HG02678 (cell line): ENCODE results near the gene CLDN9.
A peak's percentile ranks its signal among the peaks of the same experiment; 100 is the strongest.

Experiments
- ATAC-seq: cut with Tn5 transposase; IDR thresholded peaks from one replicate; pipeline ENCODE4 v1.9.1; 2021; ENCODE audit warnings: mild to moderate bottlenecking, moderate library complexity; ENCODE audit not compliant: unreplicated experiment

The CLDN9 gene

DNA sequence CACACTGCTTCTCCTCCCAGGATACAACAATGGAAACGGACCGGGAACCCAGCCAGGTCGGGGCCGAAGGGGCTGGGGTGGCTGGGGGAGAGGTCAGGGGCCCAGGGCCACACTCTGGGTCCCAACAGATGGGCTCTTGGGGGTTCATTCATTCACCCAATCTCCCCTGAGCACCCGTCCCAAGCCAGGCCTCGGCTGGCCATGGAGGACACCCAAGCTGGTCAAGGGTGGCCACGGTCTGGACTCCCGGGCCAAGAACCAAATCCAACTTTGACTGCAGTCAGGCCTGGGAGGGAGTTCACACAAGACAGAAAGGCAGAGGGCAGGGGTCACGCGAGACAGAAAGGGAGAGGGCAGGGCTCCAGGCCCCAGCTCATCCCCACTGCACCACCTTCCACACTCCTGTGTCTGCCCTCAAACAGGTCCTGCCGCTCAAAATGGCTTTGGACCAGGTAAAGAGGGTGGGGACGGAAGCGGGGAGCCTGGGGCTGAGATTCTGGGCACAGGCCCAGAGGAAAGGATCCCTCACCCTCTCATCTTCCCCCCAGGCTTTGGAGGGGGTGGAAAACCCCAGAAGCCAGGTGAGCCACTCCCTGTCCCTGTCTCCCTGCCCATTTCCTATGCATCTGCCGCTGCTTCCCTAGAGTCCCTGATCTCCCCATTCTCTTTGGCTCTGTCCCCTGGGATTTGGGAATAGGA, 20.2 kb upstream of the CLDN9 start:
- ATAC-seq: no peak

DNA sequence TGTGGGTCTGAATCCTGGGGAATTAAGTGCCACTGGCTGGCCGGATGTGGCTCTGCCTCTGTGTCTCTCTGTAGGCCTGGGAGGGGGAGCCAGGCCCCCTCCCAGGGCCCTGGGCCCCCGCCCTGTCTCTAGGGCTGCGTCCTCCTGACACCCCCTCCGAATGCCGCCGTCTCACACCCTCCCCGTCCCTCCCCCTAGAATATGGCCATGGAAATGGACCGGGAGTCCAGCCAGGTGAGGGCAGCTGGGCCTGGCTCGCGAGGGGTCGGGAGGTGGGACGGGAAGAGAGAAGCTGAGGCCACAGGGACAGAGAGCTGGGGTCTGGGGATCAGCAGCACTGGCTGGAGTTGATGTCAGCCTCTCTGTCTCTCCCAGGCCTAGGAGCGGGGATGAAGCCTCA, 16.4 kb upstream of the CLDN9 start:
- no peak for ATAC-seq

DNA sequence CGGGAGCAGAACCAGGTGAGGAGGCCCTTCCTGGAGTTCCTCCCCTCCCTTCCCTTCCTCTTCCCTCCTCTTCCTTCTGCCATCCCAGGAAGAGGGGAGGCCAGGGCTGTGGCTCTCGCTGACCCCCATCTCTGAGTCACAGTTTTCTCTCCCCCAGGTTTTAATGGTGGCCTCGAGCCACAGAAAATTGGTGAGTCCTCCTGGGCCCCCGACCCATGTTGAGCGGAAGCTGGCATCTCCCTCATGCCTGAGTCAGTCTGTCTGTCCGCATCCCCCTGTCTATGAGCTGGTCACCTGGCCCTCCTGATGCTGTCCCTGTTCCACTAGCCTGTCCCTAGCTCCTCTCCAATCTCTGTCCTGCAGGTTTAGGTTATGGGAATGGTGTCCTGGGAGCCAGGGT, 12.8 kb upstream of the CLDN9 start:
- no peak for ATAC-seq

DNA sequence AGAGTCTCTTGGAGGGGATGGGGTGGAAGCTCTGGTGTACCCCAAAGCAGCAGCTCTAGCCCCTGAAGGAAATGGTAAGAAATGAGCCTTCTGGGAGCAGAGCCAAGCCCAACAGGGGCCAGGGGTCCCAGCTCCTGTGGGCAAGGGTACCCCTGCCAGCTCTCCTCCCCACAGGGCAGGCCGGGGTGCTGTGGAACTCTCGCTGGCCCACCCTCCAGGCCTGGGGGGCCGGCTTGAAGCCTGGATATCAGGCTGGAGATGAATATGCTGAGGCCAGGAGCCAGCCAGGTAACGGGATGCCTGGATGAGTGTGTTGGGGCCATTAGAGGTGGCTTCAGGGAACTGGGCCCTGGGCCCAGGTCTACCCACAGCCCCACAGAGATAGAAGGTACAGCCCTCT, 12.2 kb upstream of the CLDN9 start:
- ATAC-seq: no peak

DNA sequence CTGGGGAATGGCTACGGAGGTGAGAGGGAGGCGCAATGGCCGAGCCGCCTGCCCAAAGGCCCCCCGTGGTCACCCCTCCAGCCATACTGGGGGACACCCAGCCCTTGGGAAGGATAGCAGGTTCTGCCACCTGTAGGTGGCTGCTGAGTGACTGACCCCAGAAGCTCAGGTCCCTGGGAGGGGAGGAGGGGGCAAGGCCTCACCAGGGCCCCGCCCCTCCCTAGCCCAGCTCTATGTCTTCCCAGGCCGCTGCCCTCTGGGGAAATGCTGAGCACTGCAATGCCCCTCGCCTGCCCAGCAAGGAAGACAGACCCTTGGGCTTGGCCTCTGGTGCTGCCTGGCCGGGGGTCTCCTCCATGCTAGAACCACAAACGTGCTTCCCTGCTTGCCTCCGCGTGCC, 11.4 kb upstream of the CLDN9 start:
- ATAC-seq: no peak

DNA sequence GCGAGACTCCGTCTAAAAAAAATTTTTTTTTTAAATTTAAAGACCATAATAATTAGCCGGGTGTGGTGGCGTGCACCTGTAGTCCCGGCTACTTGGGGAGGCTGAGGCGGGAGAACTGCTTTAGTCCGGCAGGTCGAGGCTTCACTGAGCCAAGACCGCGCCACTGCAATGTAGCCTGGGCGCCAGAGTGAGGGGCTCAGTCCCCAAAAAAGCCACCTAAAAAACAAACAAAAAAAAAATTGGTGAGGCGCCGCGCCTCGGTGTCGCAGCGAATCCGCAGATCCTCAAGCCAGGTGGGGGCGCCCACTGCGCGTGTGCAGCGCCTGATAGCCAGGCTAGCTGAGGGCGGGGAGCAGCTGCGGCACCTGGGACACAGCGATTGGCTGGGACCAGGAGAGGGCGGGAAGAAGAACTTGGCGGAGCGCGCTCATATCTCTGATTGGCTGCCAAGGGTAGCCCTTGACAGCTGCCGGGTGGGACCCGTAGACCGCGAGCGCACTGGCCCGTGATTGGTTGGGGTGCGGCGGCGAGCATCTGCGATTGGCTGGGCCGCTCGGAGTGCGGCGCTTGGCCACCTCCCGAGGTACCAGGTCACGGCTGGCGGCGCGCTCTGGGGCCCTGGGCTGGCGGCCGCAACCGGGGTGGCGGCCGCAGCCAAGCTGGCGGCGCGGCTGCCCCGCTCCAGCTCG, 9.0 kb upstream of the CLDN9 start:
- peak; percentile 92 for ATAC-seq

DNA sequence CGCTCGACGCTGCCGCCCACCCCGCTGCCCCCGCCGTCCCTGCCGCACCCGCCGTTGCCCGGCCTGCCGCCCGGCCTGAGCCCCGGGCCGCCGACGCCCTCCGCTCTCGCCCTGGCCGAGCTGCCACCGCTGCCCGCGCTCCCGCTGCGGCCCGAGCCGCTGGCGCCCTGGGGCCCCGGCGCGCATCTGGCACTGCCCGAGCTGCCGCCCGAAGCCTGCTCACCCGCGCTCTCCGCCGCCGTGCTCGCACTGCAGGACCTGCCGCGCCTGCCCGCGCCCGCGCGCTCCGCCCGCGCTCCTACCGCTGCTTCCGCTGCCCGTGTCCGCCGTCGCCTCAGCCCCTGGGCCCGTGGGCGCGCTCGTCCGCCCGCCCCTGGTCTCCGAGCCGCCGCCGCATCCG, 8.4 kb upstream of the CLDN9 start:
- no peak for ATAC-seq

DNA sequence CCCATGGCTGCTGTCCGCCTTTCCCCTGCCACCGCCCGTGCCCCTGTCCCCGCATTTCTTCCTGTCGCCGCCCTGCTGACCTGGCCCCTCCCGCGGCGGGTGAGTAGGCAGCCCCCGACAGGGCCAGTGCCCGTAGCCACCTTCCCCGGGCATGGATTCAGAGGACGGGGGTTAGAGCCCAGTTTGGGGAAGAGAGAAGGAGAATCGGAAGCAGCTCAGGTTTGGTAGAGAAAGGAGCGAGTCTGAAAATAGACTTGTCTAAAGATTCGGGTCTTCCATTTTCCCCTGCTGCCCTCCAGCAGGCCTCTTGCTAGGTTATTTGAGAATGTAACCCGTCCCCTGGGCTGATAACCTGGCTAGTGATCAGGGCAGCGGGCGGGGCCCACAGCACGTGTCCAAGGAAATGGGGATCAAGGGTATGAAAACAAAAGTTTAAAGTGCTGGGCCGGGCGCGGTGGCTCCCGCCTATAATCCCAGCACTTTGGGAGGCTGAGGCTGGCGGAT, 7.9 kb upstream of the CLDN9 start:
- ATAC-seq: peak; percentile 5

DNA sequence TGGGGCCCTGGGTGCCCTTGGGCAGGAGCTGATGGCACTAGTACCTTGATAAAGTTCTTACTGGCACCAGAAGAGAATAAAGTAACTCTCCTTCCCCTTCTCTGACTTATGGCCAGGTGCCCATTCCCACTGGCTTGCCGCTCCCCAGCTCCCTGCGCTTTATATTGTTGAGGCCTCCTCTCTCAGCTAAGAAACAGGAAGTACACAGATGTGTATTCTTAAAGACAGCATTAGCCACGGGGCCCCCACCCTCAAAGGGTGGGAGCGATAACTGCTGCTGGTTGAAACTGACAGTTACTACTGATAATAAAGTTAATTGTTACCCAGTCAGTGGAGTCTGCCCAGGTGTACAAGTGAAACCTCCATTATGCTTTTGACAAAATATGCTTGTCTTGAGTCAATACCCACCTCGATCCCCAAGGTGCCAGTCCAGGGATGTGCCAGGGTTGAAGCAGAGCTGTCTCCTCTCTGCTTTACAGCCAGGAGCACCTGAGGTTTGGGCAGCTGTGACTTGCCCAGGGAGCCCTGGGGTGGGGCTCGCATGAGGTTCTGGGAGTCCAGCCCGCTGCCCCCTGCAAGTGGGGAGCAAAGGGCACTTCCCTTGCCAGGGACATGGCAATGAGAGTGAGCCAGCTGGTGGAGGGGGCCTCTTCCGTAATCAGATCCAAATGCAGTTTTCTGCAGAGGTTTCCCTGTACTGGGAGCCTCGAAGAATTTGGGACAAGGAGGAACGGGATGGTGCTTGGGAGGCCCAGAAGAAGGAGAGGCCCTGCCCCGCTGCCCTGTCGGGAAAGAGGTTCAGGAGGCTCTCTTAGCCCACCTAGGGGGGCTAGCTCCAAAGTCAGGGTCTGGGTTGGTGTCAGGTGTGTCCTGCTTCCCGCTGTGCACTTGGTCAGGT, 5.4 kb upstream of the CLDN9 start:
- no peak for ATAC-seq

DNA sequence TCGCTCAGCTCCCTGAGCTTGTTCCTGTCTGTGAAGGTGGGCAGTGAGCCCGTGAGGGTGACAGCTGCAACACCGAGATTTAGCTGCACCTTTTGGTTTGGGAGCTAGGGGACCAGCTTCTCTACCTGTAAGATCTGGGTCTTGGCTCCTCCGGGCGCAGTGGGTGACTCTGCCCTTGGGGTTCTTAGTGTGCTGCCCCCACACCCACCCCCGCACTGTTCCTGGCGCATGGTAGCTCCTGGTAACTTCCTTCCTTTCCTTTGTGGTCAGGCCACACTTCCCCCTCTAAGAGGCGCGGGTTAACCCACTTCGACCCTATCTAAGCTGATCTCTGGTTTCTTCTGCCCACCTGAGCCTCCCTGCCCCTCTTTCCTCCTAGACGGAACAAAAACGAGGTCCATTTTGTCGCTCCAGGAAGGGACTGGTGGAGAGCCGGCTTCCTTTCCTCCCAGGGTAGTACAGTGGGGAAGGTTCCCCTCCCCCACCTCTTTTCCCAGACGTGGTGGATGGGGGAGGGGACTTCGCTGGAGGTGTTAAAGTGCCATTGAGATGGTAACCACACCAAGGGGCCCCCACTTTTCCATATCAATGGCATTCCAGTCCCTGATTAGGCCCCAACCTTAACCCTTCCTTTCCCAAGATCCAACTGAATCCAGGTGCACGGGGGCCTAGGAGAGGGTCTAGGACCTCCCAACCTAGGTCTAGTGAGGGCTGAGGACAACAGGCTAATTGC, 4.6 kb upstream of the CLDN9 start:
- no peak for ATAC-seq

DNA sequence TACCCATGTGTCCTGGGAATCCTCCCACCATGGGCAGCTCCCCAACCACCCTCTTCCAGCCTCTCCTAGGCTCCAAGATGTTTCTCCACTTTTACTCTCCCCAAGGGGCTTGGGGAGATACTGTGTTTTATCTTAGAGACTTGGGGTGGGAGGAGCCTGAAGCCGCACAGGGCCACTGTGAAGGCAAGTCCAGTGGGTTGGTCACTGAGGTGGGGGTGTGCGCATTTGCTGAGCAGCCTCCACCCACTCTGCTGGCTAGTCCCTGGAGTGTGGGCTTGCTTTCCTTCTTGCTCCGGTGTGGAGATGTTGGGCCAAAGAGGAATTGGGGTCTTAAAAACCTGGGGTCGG, 4.1 kb upstream of the CLDN9 start:
- no peak for ATAC-seq

DNA sequence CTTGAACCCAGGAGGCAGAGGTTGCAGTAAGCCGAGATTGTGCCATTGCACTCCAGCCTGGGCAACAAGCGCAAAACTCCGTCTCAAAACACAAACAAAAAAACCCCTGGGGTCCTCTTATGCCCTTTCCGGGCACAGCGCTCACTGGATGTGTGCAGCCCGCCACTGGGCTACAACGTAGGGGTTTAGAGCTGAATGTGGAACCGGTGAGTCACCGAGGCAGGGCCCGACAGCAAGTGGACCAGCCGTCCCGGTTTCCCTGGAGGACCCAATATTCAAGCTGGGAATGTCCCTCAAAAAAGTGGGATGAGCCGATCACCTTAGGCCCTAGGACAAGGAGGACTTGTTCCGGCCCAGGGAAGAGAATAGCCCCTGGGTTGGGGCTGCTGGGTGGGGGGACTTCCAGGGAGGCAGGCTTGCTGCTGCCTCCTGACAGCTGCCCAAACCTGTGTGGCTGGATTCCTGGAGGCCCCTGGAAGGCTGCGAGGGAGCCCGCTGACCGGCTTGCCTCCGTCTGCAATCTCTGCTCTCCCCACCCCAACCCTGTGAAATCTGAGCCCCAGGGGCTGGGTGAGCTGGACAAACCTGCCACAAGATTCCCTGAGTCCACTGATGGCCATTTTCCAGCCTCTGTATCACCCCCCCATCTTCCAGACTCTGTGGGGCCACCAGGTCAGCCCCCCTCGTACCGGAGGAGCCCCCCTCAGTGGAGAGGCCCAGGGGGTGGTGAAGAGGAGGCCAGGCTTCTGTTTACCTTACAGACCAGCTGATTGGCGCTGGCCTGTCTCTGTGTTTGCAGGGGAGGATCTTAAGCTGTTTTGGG, 2.9 kb upstream of the CLDN9 start:
- ATAC-seq: no peak

DNA sequence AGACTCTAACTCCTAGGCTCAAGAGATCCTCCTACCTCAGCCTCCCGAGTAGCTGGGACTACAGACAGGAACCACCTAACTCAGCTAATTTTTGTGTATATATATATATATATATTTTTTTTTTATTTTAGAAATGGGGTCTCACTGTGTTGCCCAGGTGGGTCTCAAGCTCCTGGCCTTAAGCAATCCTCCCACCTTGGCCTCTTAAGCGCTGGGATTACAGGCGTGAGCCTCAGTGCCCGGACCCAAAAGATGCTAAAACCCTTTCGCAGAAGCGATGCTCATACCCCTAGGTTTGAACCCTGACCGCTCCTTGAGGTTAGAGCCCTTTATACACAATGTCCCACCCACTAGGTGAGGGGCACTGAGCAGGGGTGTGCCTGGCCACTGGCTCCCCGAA, 2.2 kb upstream of the CLDN9 start:
- no peak for ATAC-seq

DNA sequence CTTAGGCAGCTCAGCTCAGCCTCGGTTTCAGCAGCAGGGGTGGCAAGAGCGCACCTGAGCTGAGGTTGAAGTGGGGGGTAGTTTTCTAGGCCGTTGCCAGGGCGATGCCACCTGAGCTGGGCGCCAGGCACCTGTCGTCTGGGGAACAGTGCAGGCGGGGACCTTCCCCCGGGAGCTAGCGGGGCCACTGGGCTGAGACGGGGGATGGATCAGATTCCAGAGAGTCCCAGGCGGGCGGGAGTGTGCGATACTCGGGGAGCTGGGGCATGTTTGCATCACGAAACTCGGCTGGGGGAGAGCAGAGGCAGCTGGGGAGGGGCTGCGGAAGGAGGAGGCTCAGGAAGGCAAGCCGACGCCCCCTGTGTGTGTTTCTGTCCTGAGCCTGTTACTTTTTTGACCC, 477 bp upstream of the CLDN9 start:
- ATAC-seq: no peak

DNA sequence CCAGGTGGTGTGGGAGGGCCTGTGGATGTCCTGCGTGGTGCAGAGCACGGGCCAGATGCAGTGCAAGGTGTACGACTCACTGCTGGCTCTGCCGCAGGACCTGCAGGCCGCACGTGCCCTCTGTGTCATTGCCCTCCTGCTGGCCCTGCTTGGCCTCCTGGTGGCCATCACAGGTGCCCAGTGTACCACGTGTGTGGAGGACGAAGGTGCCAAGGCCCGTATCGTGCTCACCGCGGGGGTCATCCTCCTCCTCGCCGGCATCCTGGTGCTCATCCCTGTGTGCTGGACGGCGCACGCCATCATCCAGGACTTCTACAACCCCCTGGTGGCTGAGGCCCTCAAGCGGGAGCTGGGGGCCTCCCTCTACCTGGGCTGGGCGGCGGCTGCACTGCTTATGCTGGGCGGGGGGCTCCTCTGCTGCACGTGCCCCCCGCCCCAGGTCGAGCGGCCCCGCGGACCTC, 798 bp downstream of the CLDN9 start:
- no peak for ATAC-seq

DNA sequence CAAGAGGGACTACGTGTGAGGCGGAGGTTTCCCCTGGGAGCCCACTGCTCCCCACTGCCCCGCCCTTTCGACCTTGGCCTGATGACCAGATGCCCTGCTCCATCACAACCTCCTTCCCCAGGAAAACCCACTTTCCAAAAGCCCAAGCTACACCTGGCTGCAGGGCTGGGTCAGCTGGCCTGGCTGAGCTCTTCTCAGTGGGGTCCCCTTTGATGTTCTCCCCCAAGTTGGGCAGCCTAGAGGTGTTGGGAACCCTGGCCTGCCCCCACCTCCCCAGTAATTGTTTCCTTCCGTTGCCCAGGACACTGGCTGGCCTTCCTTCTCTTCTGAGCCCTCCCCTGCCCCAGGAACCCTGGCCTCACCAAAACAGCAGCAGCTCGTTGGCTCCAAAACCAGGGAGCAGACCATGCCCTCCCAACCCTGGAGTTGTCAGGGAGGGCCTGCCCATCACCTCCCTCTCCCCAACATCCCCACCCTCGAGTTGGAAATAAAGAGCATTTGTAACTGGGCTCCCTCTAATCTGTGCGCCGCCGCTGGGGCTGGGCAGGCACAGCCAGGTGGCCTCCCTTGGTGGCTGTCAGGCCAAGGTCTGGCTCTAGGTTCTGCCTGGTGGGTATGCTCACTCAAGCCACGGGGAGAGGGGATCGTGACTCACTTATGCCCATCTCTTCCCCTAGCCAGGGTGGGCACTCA, 1.4 kb downstream of the CLDN9 start:
- ATAC-seq: no peak

DNA sequence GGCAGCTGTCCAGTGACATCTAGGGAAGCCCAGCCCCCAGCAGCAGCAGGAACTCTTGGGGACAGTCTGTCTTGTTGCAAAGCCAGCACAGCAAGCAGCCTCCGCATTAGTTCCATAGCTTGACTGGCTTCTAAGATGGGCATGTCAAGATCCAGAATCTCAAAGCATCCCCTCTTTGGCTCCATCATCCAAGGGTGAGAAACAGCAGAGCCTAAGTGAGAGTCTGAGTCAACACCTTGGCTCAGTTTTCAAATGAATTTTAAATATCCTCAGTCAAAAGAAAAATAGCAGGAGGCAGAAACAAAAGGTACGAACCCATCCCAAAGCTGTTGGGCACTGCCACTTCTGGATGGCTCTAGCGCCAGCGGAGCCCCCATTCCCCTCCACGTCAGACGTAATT, 2.2 kb downstream of the CLDN9 start:
- no peak for ATAC-seq

DNA sequence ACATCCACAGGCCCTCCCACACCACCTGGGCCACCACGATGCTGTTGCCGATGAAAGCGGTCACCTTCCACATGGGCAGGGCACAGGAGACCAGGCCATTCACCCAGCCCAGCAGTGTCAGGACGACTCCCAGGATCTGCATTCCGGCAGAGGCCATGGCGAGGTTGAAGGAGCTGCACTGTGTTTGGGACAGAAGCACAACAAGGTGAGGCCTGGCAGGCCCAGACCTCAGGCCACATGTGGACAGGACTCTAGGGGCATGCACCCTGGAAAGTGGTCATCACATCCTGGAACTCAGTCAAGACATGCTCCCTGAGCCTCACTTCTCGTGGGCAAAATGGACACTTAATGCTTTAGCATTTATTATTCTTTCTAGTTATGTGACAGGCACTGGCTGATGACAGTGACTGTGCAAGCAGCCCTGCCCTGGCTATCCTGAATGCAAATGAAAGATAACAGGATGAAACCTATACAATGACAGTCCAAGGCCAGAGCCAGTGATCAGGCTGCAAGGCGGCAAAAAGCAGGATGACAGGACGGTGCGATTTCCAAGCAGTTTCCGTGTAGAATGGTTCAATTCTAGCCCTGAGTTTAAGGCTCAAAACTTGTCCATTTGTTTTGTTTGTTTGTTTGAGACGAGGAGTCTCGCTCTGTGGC, 3.3 kb downstream of the CLDN9 start:
- no peak for ATAC-seq

DNA sequence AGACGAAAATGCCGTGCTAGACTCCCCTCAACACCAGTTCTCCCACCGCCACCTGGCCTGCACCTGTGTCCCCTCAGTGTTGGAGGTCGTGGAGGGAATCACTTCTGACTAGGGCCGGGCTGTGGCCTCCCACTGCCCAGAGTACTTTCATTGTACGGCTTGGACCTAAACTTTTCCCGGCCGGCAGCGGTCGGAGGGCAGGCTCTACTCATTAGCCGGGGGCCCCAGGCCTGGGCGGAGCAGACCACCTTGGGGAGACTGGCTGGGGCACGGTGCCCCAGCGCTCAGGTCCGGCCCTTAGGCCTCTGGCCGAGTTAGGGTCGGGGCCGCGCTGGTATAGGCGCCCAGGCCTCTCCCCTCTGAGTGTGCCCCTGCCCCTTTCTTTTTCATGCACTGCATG, 4.6 kb downstream of the CLDN9 start:
- no peak for ATAC-seq
